NT2/D1 (cell line): Measurements from ENCODE around the gene CFAP58.

Source experiments
- SUZ12 ChIP-seq: IDR thresholded peaks from 2 replicates; pipeline ENCODE4 v1.6.1; 2011; ENCODE audit not compliant: insufficient read length, insufficient read depth; ENCODE audit errors: extremely low read depth
- YY1 ChIP-seq: IDR thresholded peaks from 2 replicates; pipeline ENCODE4 v1.6.1; 2011; ENCODE audit not compliant: insufficient read length, insufficient read depth
- ZNF274 ChIP-seq: IDR thresholded peaks from 2 replicates; pipeline ENCODE4 v1.6.1; 2011; ENCODE audit warnings: mild to moderate bottlenecking, low read depth, low read length

DNA sequence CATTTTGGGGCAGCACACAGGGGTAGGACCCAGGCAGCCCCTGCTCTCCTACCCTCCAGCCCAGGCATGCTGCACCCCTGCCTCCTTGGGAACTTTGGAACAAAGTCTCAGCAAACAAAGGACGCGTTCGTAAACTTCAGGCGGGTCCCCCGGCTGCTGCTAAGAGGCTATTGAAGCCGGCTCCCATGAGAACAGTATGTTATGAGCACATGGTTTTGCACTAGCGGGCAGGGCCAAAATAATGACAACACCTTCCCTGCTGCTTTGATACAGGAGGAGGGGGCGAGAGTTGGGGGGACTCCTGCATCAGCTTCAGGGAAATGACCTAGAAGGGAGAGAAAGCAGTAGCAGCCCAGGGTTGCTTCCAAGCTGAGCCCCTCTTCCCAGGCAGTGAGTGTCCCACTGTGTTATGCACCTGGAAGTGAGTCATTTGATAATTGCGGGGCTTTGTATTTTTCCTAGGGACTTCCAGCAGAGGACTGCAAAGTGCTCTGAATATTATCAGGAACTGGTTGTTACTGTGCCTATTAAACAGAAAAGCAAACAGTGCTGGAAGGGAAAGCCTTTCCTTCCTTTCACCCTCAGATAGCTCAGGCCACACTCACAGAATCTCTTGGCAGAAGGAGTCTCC is 22.3 kb upstream of the CFAP58 start:
- TF ChIP-seq ZNF274 (no peak), YY1 (no peak), SUZ12 (no peak)
